T-helper 2 cell treated with Interferon-gamma antibody and Interleukin-4, amounts not matched to agents 100 ng/mL and 5 ng/mL, for 36 hours (primary cell): ENCODE measurements around the gene TRIM33. TPM values are rescaled to one million over a fixed set of nuclear protein-coding genes. Genes with fewer than 3 reads are reported as not detected.
"Not testable (repeated sequence)": the region's sequence is repeated elsewhere in the genome, so short reads cannot be mapped to it uniquely, and the experiment has no call there.

Experiments used
- intact Hi-C: fragments of 100-400 bp; cut with micrococcal nuclease; formaldehyde crosslinking; loops from one replicate; pipeline ENCODE4 v1.15.1; 2023
- total RNA-seq: library from RNA; stranded (reverse); gene quantifications from 2 replicates; pipeline ENCODE4 v1.2.3, GENCODE V29; 2022

TRIM33 gene
- total RNA-seq, 1 donor from 2014 or later, result 39.6 TPM

- intact Hi-C loops, result no loop called here
These were observed 80.0 kb downstream of the TRIM33 start for GRCh38 chr1:114431026-114431425.

- intact Hi-C loops, result loop anchor here (1.0 kb wide), 1 partner anchor 82 kb away; no protein-coding TSS in a partner anchor
These were observed 82.8 kb downstream of the TRIM33 start for GRCh38 chr1:114428083-114428754.

GRCh38 chr1:114427612-114428011 is 83.4 kb downstream of the TRIM33 start:
- intact Hi-C loops, result loop anchor here (1.0 kb wide), 1 partner anchor 81 kb away; no protein-coding TSS in a partner anchor

- intact Hi-C loops, result no loop called here
These were observed 87.5 kb downstream of the TRIM33 start for GRCh38 chr1:114423455-114423854.

GRCh38 chr1:114418948-114419347 is 92.1 kb downstream of the TRIM33 start:
- intact Hi-C loops, result not testable (repeated sequence)

GRCh38 chr1:114397601-114398000 is 113.4 kb downstream of the TRIM33 start:
- intact Hi-C loops, result no loop called here

GRCh38 chr1:114395863-114396262 is 115.1 kb downstream of the TRIM33 start:
- intact Hi-C loops, result no loop called here

GRCh38 chr1:114390960-114391359 is 120.0 kb downstream of the TRIM33 start:
- intact Hi-C loops, result no loop called here

GRCh38 chr1:114390361-114390760 is 120.6 kb downstream of the TRIM33 start:
- intact Hi-C loops, result no loop called here

- intact Hi-C loops, result no loop called here
These were observed 122.5 kb downstream of the TRIM33 start for GRCh38 chr1:114388432-114389003.

- intact Hi-C loops, result not testable (repeated sequence)
These were observed 123.4 kb downstream of the TRIM33 start for GRCh38 chr1:114387585-114387984.

- intact Hi-C loops, result no loop called here
These were observed 124.0 kb downstream of the TRIM33 start for GRCh38 chr1:114387010-114387360.

- intact Hi-C loops, result no loop called here
These were observed 124.6 kb downstream of the TRIM33 start for GRCh38 chr1:114386129-114387009.

- intact Hi-C loops, result no loop called here
These were observed 126.1 kb downstream of the TRIM33 start for GRCh38 chr1:114384922-114385321.

GRCh38 chr1:114379987-114380386 is 131.0 kb downstream of the TRIM33 start:
- intact Hi-C loops, result no loop called here

- intact Hi-C loops, result no loop called here
These were observed 131.6 kb downstream of the TRIM33 start for GRCh38 chr1:114379358-114379757.

GRCh38 chr1:114377356-114377755 is 133.6 kb downstream of the TRIM33 start:
- intact Hi-C loops, result no loop called here

- intact Hi-C loops, result no loop called here
These were observed 141.1 kb downstream of the TRIM33 start for GRCh38 chr1:114369930-114370329.

GRCh38 chr1:114369266-114369919 is 141.6 kb downstream of the TRIM33 start:
- intact Hi-C loops, result not testable (repeated sequence)

- intact Hi-C loops, result no loop called here
These were observed 142.3 kb downstream of the TRIM33 start for GRCh38 chr1:114368560-114369255.

GRCh38 chr1:114367810-114368209 is 143.2 kb downstream of the TRIM33 start:
- intact Hi-C loops, result no loop called here
